Lower lobe of right lung (tissue), 2 donors: ENCODE measurements around the gene BACH2. TPM values are rescaled to one million over a fixed set of nuclear protein-coding genes. Genes with fewer than 3 reads are reported as not detected.

ENCODE experiments used
- ATAC-seq, 2 donors: fragments of 200-7000 bp; cut with Tn5 transposase; one replicate each; pipeline ENCODE4 v1.9.1; 2020 to 2022; ENCODE audit warnings: mild to moderate bottlenecking in 2 of 2, moderate library complexity in 2 of 2
- DNase-seq: peaks from one replicate; pipeline ENCODE4 v3.0.0-alpha.2; 2020
- H3K27ac ChIP-seq: fragments of 200-600 bp; one replicate; pipeline ENCODE4 v1.8.0; 2022
- H3K27me3 ChIP-seq: fragments of 200-600 bp; one replicate; pipeline ENCODE4 v1.8.0; 2022; ENCODE audit warnings: low read depth
- H3K36me3 ChIP-seq: fragments of 200-600 bp; one replicate; pipeline ENCODE4 v1.8.0; 2022; ENCODE audit warnings: mild to moderate bottlenecking
- H3K4me1 ChIP-seq: fragments of 200-600 bp; one replicate; pipeline ENCODE4 v1.8.0; 2022
- H3K4me3 ChIP-seq: fragments of 200-600 bp; one replicate; pipeline ENCODE4 v1.8.0; 2022; ENCODE audit warnings: mild to moderate bottlenecking
- H3K9me3 ChIP-seq: fragments of 200-600 bp; one replicate; pipeline ENCODE4 v1.8.0; 2022
- intact Hi-C: fragments of 100-400 bp; cut with DNase I; formaldehyde crosslinking; loops from one replicate; pipeline ENCODE4 v1.11.0; 2022
- total RNA-seq: library from RNA; stranded (reverse); fragmentation: NEBNext Ultra II Directional; extraction: Animal tissue kit (Norgen Biotek cat#: 25700); gene quantifications from one replicate; pipeline ENCODE4 v1.2.1, GENCODE V29; 2021
- TF ChIP-seq, protein P1 (sequence below): fragments of 200-600 bp; IDR thresholded peaks from one replicate; pipeline ENCODE4 v1.8.0; 2022; ENCODE audit warnings: antibody characterized with exemption, mild to moderate bottlenecking
- donor health status: DM: no; HTN: yes; CAD: no; lungs with severe emphysema.

Gene BACH2
- total RNA-seq, 1 donor from 2014 or later, result 6.3 TPM

DNA sequence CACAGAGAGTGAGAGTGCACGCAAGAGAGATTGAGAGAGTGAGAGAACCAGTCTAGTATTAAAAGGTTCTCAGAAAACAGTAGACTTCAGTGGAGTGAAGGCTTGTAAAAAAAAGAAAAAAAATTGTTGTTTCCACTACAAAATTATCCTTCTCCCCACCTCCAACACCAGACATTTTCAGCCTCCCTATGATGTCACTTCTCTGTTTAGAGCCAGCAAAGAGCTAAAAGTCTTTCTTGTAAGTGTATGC, 77.8 kb downstream of the BACH2 start:
- intact Hi-C loops, result no loop called here
- ATAC-seq, result no peak
- TF ChIP-seq, protein P1, sequence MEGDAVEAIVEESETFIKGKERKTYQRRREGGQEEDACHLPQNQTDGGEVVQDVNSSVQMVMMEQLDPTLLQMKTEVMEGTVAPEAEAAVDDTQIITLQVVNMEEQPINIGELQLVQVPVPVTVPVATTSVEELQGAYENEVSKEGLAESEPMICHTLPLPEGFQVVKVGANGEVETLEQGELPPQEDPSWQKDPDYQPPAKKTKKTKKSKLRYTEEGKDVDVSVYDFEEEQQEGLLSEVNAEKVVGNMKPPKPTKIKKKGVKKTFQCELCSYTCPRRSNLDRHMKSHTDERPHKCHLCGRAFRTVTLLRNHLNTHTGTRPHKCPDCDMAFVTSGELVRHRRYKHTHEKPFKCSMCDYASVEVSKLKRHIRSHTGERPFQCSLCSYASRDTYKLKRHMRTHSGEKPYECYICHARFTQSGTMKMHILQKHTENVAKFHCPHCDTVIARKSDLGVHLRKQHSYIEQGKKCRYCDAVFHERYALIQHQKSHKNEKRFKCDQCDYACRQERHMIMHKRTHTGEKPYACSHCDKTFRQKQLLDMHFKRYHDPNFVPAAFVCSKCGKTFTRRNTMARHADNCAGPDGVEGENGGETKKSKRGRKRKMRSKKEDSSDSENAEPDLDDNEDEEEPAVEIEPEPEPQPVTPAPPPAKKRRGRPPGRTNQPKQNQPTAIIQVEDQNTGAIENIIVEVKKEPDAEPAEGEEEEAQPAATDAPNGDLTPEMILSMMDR, result no peak
- Histone ChIP-seq H3K4me1 (peaks cover 40% of the 10 kb centered on the region), H3K27ac (peak overlapping the region; percentile 77), H3K9me3 (peaks cover 6% of the 10 kb centered on the region), H3K4me3 (no peak overlapping the region), H3K36me3 (no peaks in the 10 kb centered on the region), H3K27me3 (no peaks in the 10 kb centered on the region)
- DNase-seq, result no peak

DNA sequence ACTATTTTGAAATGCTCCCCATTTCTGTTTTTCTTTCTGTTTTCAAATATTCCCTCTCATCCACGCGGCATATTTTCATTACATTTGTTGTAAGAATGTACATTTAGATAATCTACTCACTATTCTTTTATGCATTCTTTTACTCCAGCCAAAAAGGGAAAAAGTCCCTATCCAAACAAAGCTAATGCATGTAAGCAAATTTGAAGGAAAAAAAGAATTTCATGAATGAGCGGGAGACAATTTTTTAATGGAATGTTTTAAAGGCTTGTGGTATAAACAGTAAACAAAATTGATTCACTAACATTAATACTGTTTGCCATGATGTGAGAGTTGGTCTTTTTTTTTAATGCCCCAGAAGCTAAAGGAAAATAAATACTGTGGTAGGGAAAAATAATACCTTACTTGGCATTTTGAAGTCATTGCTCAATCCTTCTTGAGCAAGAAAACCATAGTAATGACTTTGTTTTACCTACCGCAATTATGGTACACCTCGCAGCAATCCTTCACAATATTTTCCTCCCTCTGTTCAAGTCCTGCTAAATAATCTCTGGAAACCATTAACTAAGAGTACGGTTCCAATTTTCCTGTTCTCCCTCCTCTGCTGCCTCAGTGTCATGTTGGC, 79.0 kb downstream of the BACH2 start:
- peak overlapping the region; percentile 77 for H3K27ac ChIP-seq
- intact Hi-C loops, result no loop called here
- ATAC-seq (no peak), DNase-seq (no peak)
- no peak overlapping the region for H3K4me3 ChIP-seq
- no peaks in the 10 kb centered on the region for H3K36me3 ChIP-seq
- no peaks in the 10 kb centered on the region for H3K9me3 ChIP-seq
- H3K4me1 ChIP-seq, result peaks cover 40% of the 10 kb centered on the region
- TF ChIP-seq, protein P1, result no peak
- no peaks in the 10 kb centered on the region for H3K27me3 ChIP-seq

DNA sequence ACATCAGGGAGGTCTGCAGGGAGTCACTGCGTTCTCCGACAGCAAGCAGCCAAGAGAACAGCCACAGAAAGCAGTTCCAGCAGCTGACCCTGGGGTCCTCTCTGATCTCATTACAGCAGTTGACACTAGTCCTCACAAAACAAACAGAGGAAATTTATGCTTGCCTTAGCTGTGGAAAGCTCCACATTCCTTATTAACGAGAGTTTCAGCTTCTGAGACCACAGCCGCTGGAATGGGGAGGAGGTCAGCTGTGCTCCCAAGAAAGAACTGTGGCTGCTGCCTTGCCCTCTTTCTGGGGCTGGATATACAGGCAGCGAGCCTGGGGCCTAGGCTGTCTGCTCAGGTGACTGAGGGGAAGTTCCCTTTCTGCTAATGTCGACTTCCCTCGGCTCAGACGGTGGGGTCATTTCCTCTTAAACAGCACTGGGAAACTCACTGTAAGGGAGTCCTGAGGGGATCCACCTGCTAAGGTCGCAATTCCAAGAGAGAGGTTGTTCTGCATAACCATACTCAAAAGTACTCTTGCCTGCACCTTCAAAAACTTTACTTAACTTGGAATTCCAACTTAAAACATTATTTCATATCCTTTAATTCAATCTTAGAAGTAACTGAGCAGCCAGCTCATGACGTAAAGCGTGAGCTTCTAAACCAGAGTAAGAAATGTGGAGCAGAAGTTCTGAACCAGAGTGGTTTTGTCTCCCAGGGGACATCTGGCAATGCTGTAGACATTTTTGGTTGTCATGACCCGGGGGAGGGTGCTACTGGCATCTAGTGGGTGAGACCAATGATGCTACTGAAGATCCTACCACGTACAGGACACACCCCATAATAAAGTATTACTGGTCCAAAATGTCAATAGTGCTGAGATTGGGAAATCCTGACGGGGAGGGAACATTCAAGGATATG, 80.3 kb downstream of the BACH2 start:
- Histone ChIP-seq H3K4me1 (peaks cover 40% of the 10 kb centered on the region), H3K4me3 (no peak overlapping the region), H3K27me3 (no peaks in the 10 kb centered on the region), H3K36me3 (no peaks in the 10 kb centered on the region), H3K27ac (peak overlapping the region; percentile 0), H3K9me3 (no peaks in the 10 kb centered on the region)
- TF ChIP-seq, protein P1, result no peak
- ATAC-seq (no peak), DNase-seq (peak; percentile 57)
- intact Hi-C loops, result no loop called here

DNA sequence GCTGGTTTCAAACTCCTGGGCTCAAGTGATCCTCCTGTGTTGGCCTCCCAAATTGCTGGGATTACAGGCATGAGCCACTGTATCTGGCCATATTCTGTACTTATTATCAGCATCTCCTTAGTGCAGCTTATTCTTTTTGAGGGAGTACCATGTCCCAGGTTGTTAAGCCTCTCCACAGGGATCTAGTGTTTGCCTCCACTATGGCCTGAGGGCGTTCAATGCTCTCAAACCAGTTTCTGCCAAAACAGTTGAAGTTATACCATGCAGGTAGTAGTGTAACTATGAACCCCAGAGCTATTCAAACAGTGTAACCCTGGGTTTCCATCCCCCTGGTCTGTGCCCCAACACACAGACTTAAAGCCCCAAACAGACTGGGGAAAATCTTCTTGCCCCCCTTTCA, 81.7 kb downstream of the BACH2 start:
- Histone ChIP-seq H3K36me3 (no peaks in the 10 kb centered on the region), H3K27me3 (no peaks in the 10 kb centered on the region), H3K9me3 (no peaks in the 10 kb centered on the region), H3K4me3 (no peak overlapping the region), H3K27ac (no peak overlapping the region), H3K4me1 (peaks cover 36% of the 10 kb centered on the region)
- ATAC-seq (no peak), DNase-seq (no peak)
- TF ChIP-seq, protein P1, result no peak
- intact Hi-C loops, result no loop called here

DNA sequence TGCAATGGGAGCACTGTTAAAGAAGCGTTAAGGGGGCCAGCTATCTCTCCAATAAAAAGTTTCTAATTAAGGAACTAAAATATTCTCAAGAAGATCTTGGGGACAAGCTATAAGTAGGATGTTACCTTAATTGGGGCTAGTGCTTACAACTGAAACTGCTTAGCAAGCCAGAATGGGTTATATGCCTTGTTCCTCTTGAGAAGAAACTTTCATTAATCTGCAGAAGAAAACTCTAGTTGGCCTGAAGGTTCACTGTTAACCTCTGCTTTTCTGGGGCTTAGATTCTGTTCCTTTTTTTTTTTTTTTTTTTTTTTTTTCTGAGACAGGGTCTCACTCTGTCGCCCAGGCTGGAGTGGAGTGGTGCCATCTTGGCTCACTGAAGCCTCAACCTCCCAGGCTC, 82.2 kb downstream of the BACH2 start:
- Histone ChIP-seq H3K4me1 (peaks cover 31% of the 10 kb centered on the region), H3K36me3 (no peaks in the 10 kb centered on the region), H3K4me3 (no peak overlapping the region), H3K9me3 (no peaks in the 10 kb centered on the region), H3K27ac (no peak overlapping the region), H3K27me3 (no peaks in the 10 kb centered on the region)
- TF ChIP-seq, protein P1, result no peak
- no peak for DNase-seq
- no peak for ATAC-seq
- intact Hi-C loops, result no loop called here
